HG03565 (cell line): Measurements from ENCODE around the gene TMEM131L.
A peak's percentile ranks its signal among the peaks of the same experiment; 100 is the strongest.
"Not testable (repeated sequence)": the region's sequence is repeated elsewhere in the genome, so short reads cannot be mapped to it uniquely, and the experiment has no call there.

Source experiments
- ATAC-seq: cut with Tn5 transposase; IDR thresholded peaks from one replicate; pipeline ENCODE4 v1.9.1; 2021; ENCODE audit warnings: mild to moderate bottlenecking, moderate library complexity; ENCODE audit not compliant: unreplicated experiment

The TMEM131L gene

GRCh38 chr4:153448003-153448731, 18.0 kb upstream of the TMEM131L start:
- ATAC-seq = no peak

- ATAC-seq = no peak
Measured at GRCh38 chr4:153449338-153449737, 16.8 kb upstream of the TMEM131L start.

- ATAC-seq = no peak
Measured at GRCh38 chr4:153450544-153450917, 15.6 kb upstream of the TMEM131L start.

- ATAC-seq = not testable (repeated sequence)
Measured at GRCh38 chr4:153451145-153451544, 15.0 kb upstream of the TMEM131L start.

GRCh38 chr4:153451911-153452657, 14.1 kb upstream of the TMEM131L start:
- ATAC-seq = no peak

- no peak for ATAC-seq
Measured at GRCh38 chr4:153452658-153453378, 13.3 kb upstream of the TMEM131L start.

GRCh38 chr4:153453402-153453801, 12.8 kb upstream of the TMEM131L start:
- ATAC-seq = no peak

- ATAC-seq = no peak
Measured at GRCh38 chr4:153458969-153459368, 7.2 kb upstream of the TMEM131L start.

GRCh38 chr4:153461549-153461948, 4.6 kb upstream of the TMEM131L start:
- ATAC-seq = not testable (repeated sequence)

- ATAC-seq = no peak
Measured at GRCh38 chr4:153464068-153464467, 2.1 kb upstream of the TMEM131L start.

- ATAC-seq = no peak
Measured at GRCh38 chr4:153465140-153465539, 1.0 kb upstream of the TMEM131L start.

GRCh38 chr4:153465615-153466080, 512 bp upstream of the TMEM131L start:
- no peak for ATAC-seq

- peak; percentile 43 for ATAC-seq
Measured at GRCh38 chr4:153466949-153467896, 1.1 kb downstream of the TMEM131L start.

- ATAC-seq = no peak
Measured at GRCh38 chr4:153467897-153468262, 1.7 kb downstream of the TMEM131L start.

- peak; percentile 24 for ATAC-seq
Measured at GRCh38 chr4:153468587-153468986, 2.4 kb downstream of the TMEM131L start.

- ATAC-seq = no peak
Measured at GRCh38 chr4:153469031-153469430, 2.9 kb downstream of the TMEM131L start.

GRCh38 chr4:153471071-153471697, 5.0 kb downstream of the TMEM131L start:
- ATAC-seq = not testable (repeated sequence)

GRCh38 chr4:153471698-153472093, 5.5 kb downstream of the TMEM131L start:
- peak; percentile 19 for ATAC-seq

GRCh38 chr4:153472122-153473037, 6.2 kb downstream of the TMEM131L start:
- ATAC-seq = no peak
